Measurements from ENCODE around the gene TNNT2. TPM values are rescaled to one million over a fixed set of nuclear protein-coding genes. Genes with fewer than 3 reads are reported as not detected.

TNNT2 gene
- total RNA-seq (not detected in 2 replicates), polyA plus RNA-seq (not detected in 2 replicates), polyA minus RNA-seq (not detected in 2 replicates), Bru-seq, nascent RNA (not detected), BruChase-seq, experiment 1, labeled RNA remaining after a 6-hour chase (percentile 5 among the genes with signal in this experiment), BruChase-seq, experiment 2, labeled RNA remaining after a 2-hour chase (not detected)
- polyA plus RNA-seq (2011; cell fraction: cytosol; rRNA removed), result not detected in 2 replicates
- polyA plus RNA-seq (2011; cell fraction: nucleus; rRNA removed), result 0.06 TPM in 1 of 2 replicates, not detected in the other
- not detected in 2 replicates for polyA plus RNA-seq (2012)
- polyA minus RNA-seq (2011; cell fraction: cytosol; rRNA and poly(A)+ RNA removed), result not detected
- polyA minus RNA-seq (2011; cell fraction: nucleus; rRNA and poly(A)+ RNA removed), result not detected in 2 replicates
- long read RNA-seq, result 0 reads

- DNase-seq (ENCODE audit: low read depth, low spot score), result no peak
- Histone ChIP-seq H3K27me3 (ENCODE audit: control insufficient read depth in 2 of 2, insufficient read depth in 2 of 2, low read length in 2 of 2) (peaks cover 8 to 9% of the 10 kb centered on the region in 2 experiments), H3K4me3 (replicated peaks in 1 of 3; ENCODE audit: insufficient read depth in 1 of 3, low read depth in 1 of 3, low read length in 3 of 3) (no peak within 1 kb of the TSS), H3K9ac (replicated peaks; ENCODE audit: extremely low read depth, insufficient read depth, low read length) (no peak within 1 kb of the TSS), H2AFZ (ENCODE audit: low read depth, low read length) (no peak within 1 kb of the TSS), H3K4me1 (ENCODE audit: control insufficient read depth, extremely low read depth, insufficient read depth, low read length) (no peaks in the 10 kb centered on the region), H3K79me2 (ENCODE audit: control insufficient read depth, insufficient read depth, low read length) (no peaks in the 10 kb centered on the region), H3K9me3 (replicated peaks; ENCODE audit: control insufficient read depth, insufficient read depth, low read length) (no peaks in the 10 kb centered on the region), H3K9me1 (replicated peaks; ENCODE audit: control insufficient read depth, extremely low read depth, insufficient read depth, low read length) (no peaks in the 10 kb centered on the region), H3K27ac (ENCODE audit: insufficient read depth, low read depth, low read length) (no peak within 1 kb of the TSS), H3K36me3 (ENCODE audit: control insufficient read depth in 2 of 2, extremely low read depth in 1 of 2, insufficient read depth in 2 of 2, low read length in 2 of 2) (no peaks in the 10 kb centered on the region), H3K4me2 (ENCODE audit: insufficient read depth, low read length) (no peak within 1 kb of the TSS), H4K20me1 (replicated peaks; ENCODE audit: control insufficient read depth, extremely low read depth, insufficient read depth, low read length) (no peaks in the 10 kb centered on the region)
- dilution Hi-C loops (cut with MboI; ENCODE audit: extremely low pct_ligation_motif_present, low sequenced_read_pairs) (no loop called here), intact Hi-C loops (cut with micrococcal nuclease) (no loop called here)
- no peak for FAIRE-seq
- POLR2A ChIA-PET, result no interaction called here
- BruUV-seq (replicated peaks), result no TSS peak
- TF ChIP-seq JUN (IDR thresholded peaks at IDR 0.05; ENCODE audit: borderline replicate concordance, insufficient read depth, insufficient read length, low read depth) (no peak), MAX (IDR thresholded peaks at IDR 0.05; ENCODE audit: insufficient read depth, insufficient read length) (no peak), CTCF (IDR thresholded peaks at IDR 0.05; ENCODE audit: extremely low read depth in 1 of 2, insufficient read depth in 1 of 2, low read depth in 1 of 2, low read length in 2 of 2) (no peak), FOS (IDR thresholded peaks at IDR 0.05; ENCODE audit: borderline replicate concordance, insufficient read depth, low read length) (no peak)
- CTCF ChIA-PET, result interaction anchor here (1.6 kb wide), 1 partner anchor 135 kb away, joined by 4 read pairs; no protein-coding TSS in a partner anchor
Observed at GRCh38 chr1:201377611-201378092, at the start of gene TNNT2. Gene TNNT2 (minus strand): TSS chr1:201377680. CDS start chr1:201373254, 4,426 bp downstream.

Measured in endothelial cell of umbilical vein (primary cell).